Measurements from ENCODE around the gene SAA1. TPM values are rescaled to one million over a fixed set of nuclear protein-coding genes. Genes with fewer than 3 reads are reported as not detected.

Gene SAA1
- total RNA-seq, 1 donor from 2014 or later: not detected

DNA sequence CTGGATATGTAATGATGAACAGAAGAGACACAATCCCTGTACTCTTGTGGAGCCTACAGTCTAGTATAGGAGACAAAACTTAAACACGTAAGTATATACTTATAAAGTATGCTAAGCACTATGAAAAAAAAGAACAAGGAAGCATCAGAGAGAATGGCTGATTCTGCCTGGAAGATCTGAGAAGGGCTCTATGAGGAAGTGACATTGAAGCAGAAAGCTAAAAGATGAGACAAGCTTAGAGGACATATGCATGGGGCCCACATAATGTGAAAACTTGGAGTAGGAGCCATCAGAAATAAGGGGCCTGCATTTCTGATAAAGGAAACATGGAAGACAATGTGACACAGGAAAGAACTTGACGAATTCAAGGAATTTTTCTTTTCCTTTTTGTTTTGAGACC is 16.6 kb downstream of the SAA1 start:
- Histone ChIP-seq H3K4me3 (no peak overlapping the region), H3K9me3 (ENCODE audit: low read depth) (no peaks in the 10 kb centered on the region), H3K27me3 (no peaks in the 10 kb centered on the region), H2AFZ (replicated peaks) (no peak overlapping the region), H3K9ac (no peak overlapping the region), H4K20me1 (ENCODE audit: low read depth) (no peaks in the 10 kb centered on the region), H3F3A (ENCODE audit: low read depth) (no peaks in the 10 kb centered on the region), H3K4me2 (no peak overlapping the region), H3K36me3 (peaks cover under 1% of the 10 kb centered on the region), H3K27ac (no peak overlapping the region), H3K4me1 (no peaks in the 10 kb centered on the region), H3K79me2 (ENCODE audit: low read depth) (no peaks in the 10 kb centered on the region)
- peaks cover 23% of the 10 kb centered on the region for H3K36me3 Mint-ChIP-seq
- peaks cover 4% of the 10 kb centered on the region for H3K4me1 Mint-ChIP-seq
- TF ChIP-seq, protein P1, sequence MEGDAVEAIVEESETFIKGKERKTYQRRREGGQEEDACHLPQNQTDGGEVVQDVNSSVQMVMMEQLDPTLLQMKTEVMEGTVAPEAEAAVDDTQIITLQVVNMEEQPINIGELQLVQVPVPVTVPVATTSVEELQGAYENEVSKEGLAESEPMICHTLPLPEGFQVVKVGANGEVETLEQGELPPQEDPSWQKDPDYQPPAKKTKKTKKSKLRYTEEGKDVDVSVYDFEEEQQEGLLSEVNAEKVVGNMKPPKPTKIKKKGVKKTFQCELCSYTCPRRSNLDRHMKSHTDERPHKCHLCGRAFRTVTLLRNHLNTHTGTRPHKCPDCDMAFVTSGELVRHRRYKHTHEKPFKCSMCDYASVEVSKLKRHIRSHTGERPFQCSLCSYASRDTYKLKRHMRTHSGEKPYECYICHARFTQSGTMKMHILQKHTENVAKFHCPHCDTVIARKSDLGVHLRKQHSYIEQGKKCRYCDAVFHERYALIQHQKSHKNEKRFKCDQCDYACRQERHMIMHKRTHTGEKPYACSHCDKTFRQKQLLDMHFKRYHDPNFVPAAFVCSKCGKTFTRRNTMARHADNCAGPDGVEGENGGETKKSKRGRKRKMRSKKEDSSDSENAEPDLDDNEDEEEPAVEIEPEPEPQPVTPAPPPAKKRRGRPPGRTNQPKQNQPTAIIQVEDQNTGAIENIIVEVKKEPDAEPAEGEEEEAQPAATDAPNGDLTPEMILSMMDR (IDR thresholded peaks at IDR 0.05): no peak
- TF ChIP-seq EZH2phosphoT487 (IDR thresholded peaks at IDR 0.05) (no peak), EZH2 (IDR thresholded peaks at IDR 0.05) (no peak)
- DNase-seq (ENCODE audit: low spot score): no peak
- H3K9me3 Mint-ChIP-seq: no peaks in the 10 kb centered on the region
- no peak overlapping the region for H3K4me3 Mint-ChIP-seq
- no peak overlapping the region for H3K27ac Mint-ChIP-seq
- H3K27me3 Mint-ChIP-seq (ENCODE audit: insufficient read depth, low read depth): no peaks in the 10 kb centered on the region

DNA sequence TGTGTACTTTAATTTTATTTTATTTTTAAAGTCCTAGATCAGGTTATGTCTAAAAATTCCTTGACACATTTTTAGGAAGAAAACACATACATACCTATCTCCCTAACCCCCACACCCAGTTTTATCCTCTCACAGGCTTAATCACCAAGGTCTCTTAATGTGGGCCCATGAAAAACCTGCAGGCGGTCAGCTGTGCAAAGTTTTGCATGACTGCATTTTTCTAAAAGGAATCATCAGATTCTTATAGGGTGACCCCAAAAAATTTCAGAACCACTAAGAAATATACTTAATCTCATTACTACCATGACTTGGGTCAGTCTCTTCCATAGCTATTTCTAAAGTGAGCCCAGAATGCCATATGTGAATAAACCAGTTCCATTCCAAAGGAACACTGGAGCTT is 19.8 kb downstream of the SAA1 start:
- Mint-ChIP-seq H3K4me3 (no peak overlapping the region), H3K27ac (no peak overlapping the region), H3K9me3 (no peaks in the 10 kb centered on the region), H3K4me1 (peaks cover 4% of the 10 kb centered on the region), H3K36me3 (peaks cover 25% of the 10 kb centered on the region), H3K27me3 (ENCODE audit: insufficient read depth, low read depth) (no peaks in the 10 kb centered on the region)
- Histone ChIP-seq H3F3A (ENCODE audit: low read depth) (no peaks in the 10 kb centered on the region), H3K79me2 (ENCODE audit: low read depth) (no peaks in the 10 kb centered on the region), H3K4me3 (no peak overlapping the region), H3K27ac (no peak overlapping the region), H2AFZ (replicated peaks) (no peak overlapping the region), H3K36me3 (peaks cover 4% of the 10 kb centered on the region), H3K9ac (no peak overlapping the region), H4K20me1 (ENCODE audit: low read depth) (no peaks in the 10 kb centered on the region), H3K27me3 (no peaks in the 10 kb centered on the region), H3K4me1 (no peaks in the 10 kb centered on the region), H3K9me3 (ENCODE audit: low read depth) (no peaks in the 10 kb centered on the region), H3K4me2 (no peak overlapping the region)
- no peak for DNase-seq (ENCODE audit: low spot score)
- TF ChIP-seq, protein P1 (IDR thresholded peaks at IDR 0.05): no peak
- TF ChIP-seq EZH2phosphoT487 (IDR thresholded peaks at IDR 0.05) (no peak), EZH2 (IDR thresholded peaks at IDR 0.05) (no peak)

- H2AFZ ChIP-seq (replicated peaks): no peak overlapping the region
- Mint-ChIP-seq H3K4me1 (peaks cover 4% of the 10 kb centered on the region), H3K9me3 (no peaks in the 10 kb centered on the region), H3K27me3 (ENCODE audit: insufficient read depth, low read depth) (no peaks in the 10 kb centered on the region), H3K27ac (peak overlapping the region; percentile 70), H3K4me3 (no peak overlapping the region), H3K36me3 (peaks cover 18% of the 10 kb centered on the region)
- H3K79me2 ChIP-seq (ENCODE audit: low read depth): no peaks in the 10 kb centered on the region
- no peak for TF ChIP-seq EZH2 (IDR thresholded peaks at IDR 0.05)
- no peak for TF ChIP-seq EZH2phosphoT487 (IDR thresholded peaks at IDR 0.05)
- TF ChIP-seq, protein P1 (IDR thresholded peaks at IDR 0.05): no peak
- H3F3A ChIP-seq (ENCODE audit: low read depth): no peaks in the 10 kb centered on the region
- no peaks in the 10 kb centered on the region for H3K9me3 ChIP-seq (ENCODE audit: low read depth)
- no peak for DNase-seq (ENCODE audit: low spot score)
- no peak overlapping the region for H3K9ac ChIP-seq
- peaks cover 4% of the 10 kb centered on the region for H3K36me3 ChIP-seq
- H3K4me2 ChIP-seq: no peak overlapping the region
- H3K4me3 ChIP-seq: no peak overlapping the region
- no peaks in the 10 kb centered on the region for H3K27me3 ChIP-seq
- H3K4me1 ChIP-seq: no peaks in the 10 kb centered on the region
- H4K20me1 ChIP-seq (ENCODE audit: low read depth): no peaks in the 10 kb centered on the region
- H3K27ac ChIP-seq: no peak overlapping the region
Observed at GRCh38 chr11:18288911-18289310, 22.8 kb downstream of the SAA1 start.
